PFSK-1 (cell line): ENCODE measurements around the gene FOXB2.

ENCODE experiments used
- POLR2AphosphoS5 ChIP-seq: IDR thresholded peaks from 2 replicates; pipeline ENCODE4 v1.6.1; 2012; ENCODE audit warnings: low read depth, mild to moderate bottlenecking, control low read depth, low read length, moderate library complexity
- REST ChIP-seq, 2 experiments: IDR thresholded peaks; 2 replicates each; pipeline versions ENCODE4 v1.6.1 to v1.8.0; 2011 to 2012; ENCODE audit warnings: low read depth in 2 of 2, low read length in 2 of 2, control low read depth in 1 of 2, inconsistent platforms in 1 of 2, mild to moderate bottlenecking in 1 of 2, moderate library complexity in 1 of 2; ENCODE audit not compliant: insufficient read depth in 1 of 2
- SIN3A ChIP-seq: IDR thresholded peaks from 2 replicates; pipeline ENCODE4 v1.6.1; 2012; ENCODE audit warnings: mild to moderate bottlenecking, low read length, moderate library complexity, borderline replicate concordance; ENCODE audit not compliant: insufficient read depth
- TAF1 ChIP-seq: IDR thresholded peaks from 2 replicates; pipeline ENCODE4 v1.6.1; 2012; ENCODE audit warnings: low read length, control low read depth, borderline replicate concordance; ENCODE audit not compliant: insufficient read depth

GRCh38 chr9:76987594-76988200 is 31.8 kb upstream of the FOXB2 start:
- TF ChIP-seq POLR2AphosphoS5 (no peak), TAF1 (no peak), SIN3A (no peak), REST (IDR thresholded peaks at IDR 0.05; ENCODE audit: insufficient read depth in 1 of 2, low read depth in 2 of 2, low read length in 2 of 2) (no peak)
